HepG2 (cell line): ENCODE data around the gene CAMTA1. TPM values are rescaled to one million over a fixed set of nuclear protein-coding genes. Genes with fewer than 3 reads are reported as not detected.

Experiments used
- ATAC-seq: fragments of 200-7000 bp; cut with Tn5 transposase; 3 replicates; pipeline ENCODE4 v1.9.1; 2020; ENCODE audit warnings: mild to moderate bottlenecking, moderate library complexity
- BruUV-seq: library from RNA; stranded (reverse); fragments of 400-500 nt; replicated peaks from 2 replicates; lab custom pipeline; 2021; lab: Mats Ljungman, UMichigan
- CTCF ChIA-PET: fragments of 300-600 bp; formaldehyde crosslinking; extraction: SDS; loops from one replicate; lab custom pipeline; 2021; ENCODE audit warnings: low total read pairs, inconsistent platforms, low intra/inter-chr PET ratio; lab: Yijun Ruan, JAX
- POLR2A ChIA-PET: fragments of 350-600 bp; sonication (Branson Sonifier 250); formaldehyde crosslinking; loops from one replicate; lab custom pipeline; 2020; ENCODE audit warnings: antibody characterized with exemption, inconsistent platforms; lab: Yijun Ruan, JAX
- DNase-seq: peaks from one replicate; pipeline ENCODE4 v3.0.0-alpha.2; 2015; ENCODE audit warnings: low spot score
- FAIRE-seq: peaks from 3 replicates; lab custom pipeline; 2011; peaks lifted over from hg19 to GRCh38; lab: Jason Lieb, UNC
- H2AFZ ChIP-seq: one replicate; pipeline ENCODE4 v1.6.1; 2011; ENCODE audit warnings: low read length, inconsistent platforms
- H3K27ac ChIP-seq: fragments of 300-600 bp; 3 replicates; pipeline ENCODE4 v1.8.0; 2011; ENCODE audit warnings: mixed run types, mild to moderate bottlenecking, mixed read lengths, low read length, inconsistent platforms; ENCODE audit not compliant: insufficient read depth; ENCODE audit errors: extremely low read length
- H3K27me3 ChIP-seq, 2 experiments: fragments of 200-600 bp in 1 of 2; 2 replicates in 1 of 2; 3 replicates in 1 of 2; pipeline versions ENCODE4 v1.6.0 to v1.8.0; 2011; ENCODE audit warnings: low read length in 2 of 2, mild to moderate bottlenecking in 2 of 2, moderate library complexity in 2 of 2, inconsistent platforms in 1 of 2; ENCODE audit not compliant: insufficient read depth in 2 of 2, control insufficient read depth in 1 of 2
- H3K36me3 ChIP-seq, 2 experiments: fragments of 200-600 bp in 1 of 2; replicated peaks in 1 of 2; 2 replicates in 1 of 2; 3 replicates in 1 of 2; pipeline versions ENCODE4 v1.5.1 to v1.8.0; 2011; ENCODE audit warnings: low read length in 2 of 2, inconsistent platforms in 1 of 2; ENCODE audit not compliant: insufficient read depth in 2 of 2, control insufficient read depth in 1 of 2
- H3K4me1 ChIP-seq: 2 replicates; pipeline ENCODE4 v1.5.1; 2012; ENCODE audit warnings: low read length, inconsistent platforms; ENCODE audit not compliant: insufficient read depth
- H3K4me2 ChIP-seq: 2 replicates; pipeline ENCODE4 v1.6.0; 2011; ENCODE audit warnings: low read depth, low read length, inconsistent platforms
- H3K4me3 ChIP-seq, 3 experiments: fragments of 200-600 bp in 1 of 3; sonication (generic), shearing (Covaris generic) in 1 of 3; replicated peaks in 1 of 3; 2 replicates each; pipeline ENCODE4 v1.5.1; 2011 to 2016; ENCODE audit warnings: low read length in 3 of 3, inconsistent platforms in 2 of 3, low read depth in 2 of 3, mild to moderate bottlenecking in 2 of 3, control low read depth in 1 of 3, mixed read lengths in 1 of 3; ENCODE audit not compliant: insufficient read depth in 1 of 3
- H3K79me2 ChIP-seq: one replicate; pipeline ENCODE4 v1.6.1; 2011; ENCODE audit warnings: low read length, inconsistent platforms; ENCODE audit not compliant: insufficient read depth
- H3K9ac ChIP-seq: 2 replicates; pipeline ENCODE4 v1.6.0; 2011; ENCODE audit warnings: mild to moderate bottlenecking, low read depth, low read length, inconsistent platforms; ENCODE audit not compliant: insufficient read depth
- H3K9me3 ChIP-seq: 2 replicates; pipeline ENCODE4 v1.5.1; 2012; ENCODE audit warnings: mild to moderate bottlenecking, low read length
- H4K20me1 ChIP-seq: 2 replicates; pipeline ENCODE4 v1.6.0; 2011; ENCODE audit warnings: inconsistent platforms, mild to moderate bottlenecking, low read length, moderate library complexity; ENCODE audit not compliant: insufficient read depth
- ARNTL ChIP-seq: sonication (generic); formaldehyde crosslinking; IDR thresholded peaks from 2 replicates; pipeline ENCODE4 v1.4.0; 2020; ENCODE audit warnings: mild to moderate bottlenecking, missing genetic modification reagents
- CEBPG ChIP-seq: IDR thresholded peaks from 2 replicates; pipeline ENCODE4 v1.6.1; 2016
- CENPX ChIP-seq: sonication (generic); formaldehyde crosslinking; IDR thresholded peaks from 2 replicates; pipeline ENCODE4 v1.9.0; 2021; ENCODE audit warnings: mild to moderate bottlenecking, missing genetic modification reagents, moderate library complexity
- FUBP1 ChIP-seq: sonication (generic); formaldehyde crosslinking; IDR thresholded peaks from 2 replicates; pipeline ENCODE4 v1.5.1; 2020; ENCODE audit warnings: missing genetic modification reagents, mild to moderate bottlenecking, borderline replicate concordance
- HNRNPL ChIP-seq: fragments of 200-400 bp; formaldehyde crosslinking; IDR thresholded peaks from 2 replicates; pipeline ENCODE4 v1.6.1; 2017; ENCODE audit warnings: mild to moderate bottlenecking, low read depth, low read length
- MYPOP ChIP-seq: sonication (generic); formaldehyde crosslinking; IDR thresholded peaks from 2 replicates; pipeline ENCODE4 v1.8.1; 2023; ENCODE audit warnings: mild to moderate bottlenecking, moderate library complexity, missing genetic modification reagents
- NBN ChIP-seq: fragments of 450-650 bp; conservative IDR thresholded peaks from 2 replicates; pipeline ENCODE4 v1.6.1; 2017
- ZNF331 ChIP-seq: sonication (generic); formaldehyde crosslinking; IDR thresholded peaks from 2 replicates; pipeline ENCODE4 v1.4.0; 2020; ENCODE audit warnings: missing genetic modification reagents
- ZNF672 ChIP-seq: sonication (generic); formaldehyde crosslinking; IDR thresholded peaks from 2 replicates; pipeline ENCODE4 v1.8.1; 2022; ENCODE audit warnings: missing genetic modification reagents
- ZNF713 ChIP-seq: sonication (generic); formaldehyde crosslinking; IDR thresholded peaks from 2 replicates; pipeline ENCODE4 v1.4.0; 2020; ENCODE audit warnings: mild to moderate bottlenecking, missing genetic modification reagents
- ZNF766 ChIP-seq: sonication (generic); formaldehyde crosslinking; IDR thresholded peaks from 2 replicates; pipeline ENCODE4 v1.5.0; 2020; ENCODE audit warnings: missing genetic modification reagents, borderline replicate concordance
- ZNF775 ChIP-seq: sonication (generic); formaldehyde crosslinking; IDR thresholded peaks from 2 replicates; pipeline ENCODE4 v1.4.0; 2020; ENCODE audit warnings: missing genetic modification reagents, mild to moderate bottlenecking, moderate library complexity, borderline replicate concordance
- ZZZ3 ChIP-seq: sonication (generic); formaldehyde crosslinking; IDR thresholded peaks from 2 replicates; pipeline ENCODE4 v1.4.0; 2020; ENCODE audit warnings: missing genetic modification reagents, mild to moderate bottlenecking, borderline replicate concordance
- WGBS: methylation state at CpG from one replicate; pipeline ENCODE4 v1.1.6; 2017; ENCODE audit warnings: low lambda C conversion rate; 5-methylcytosine and 5-hydroxymethylcytosine counted together
- in situ Hi-C: cut with HindIII; loops from 2 replicates; pipeline ENCODE4 v1.10.0; 2017; ENCODE audit warnings: low pct_unique_long_range_greater_than_20kb; ENCODE audit not compliant: extremely low pct_ligation_motif_present
- intact Hi-C: fragments of 100-400 bp; cut with micrococcal nuclease; formaldehyde crosslinking; loops from one replicate; pipeline ENCODE4 v1.10.0; 2022; ENCODE audit not compliant: unreplicated experiment
- polyA plus RNA-seq, 8 experiments: library from polyadenylated mRNA; depleted of rRNA in 3 of 8; stranded (reverse) in 7 of 8; unstranded in 1 of 8; fragments of >200 nt; fragmentation: Illumina TruSeq in 4 of 8; extraction: Trizol in 4 of 8; gene quantifications; 2 replicates each; pipeline versions ENCODE4 v1.2.1 to v1.2.3, GENCODE V29; 2011 to 2016; ENCODE audit warnings: low read depth in 4 of 8, missing spikeins in 1 of 8, mixed read lengths in 1 of 8; ENCODE audit not compliant: insufficient read depth in 1 of 8
- total RNA-seq, 5 experiments: library from RNA; depleted of rRNA; stranded (reverse); fragments of >200 nt; fragmentation: Illumina TruSeq; extraction: Trizol; gene quantifications; 2 replicates each; pipeline ENCODE4 v1.2.3, GENCODE V29; 2016; ENCODE audit warnings: low read depth in 1 of 5
- TF ChIP-seq, protein P1 (sequence below): sonication (generic); formaldehyde crosslinking; IDR thresholded peaks from 2 replicates; pipeline ENCODE4 v1.8.0; 2022; ENCODE audit warnings: mild to moderate bottlenecking, missing genetic modification reagents, moderate library complexity

The CAMTA1 gene
- total and polyA plus RNA-seq, 2 of the 13 experiments (the other 11 are each of a cell fraction or from before 2014, with no cell fraction given): 25.0 to 36.4 TPM

DNA sequence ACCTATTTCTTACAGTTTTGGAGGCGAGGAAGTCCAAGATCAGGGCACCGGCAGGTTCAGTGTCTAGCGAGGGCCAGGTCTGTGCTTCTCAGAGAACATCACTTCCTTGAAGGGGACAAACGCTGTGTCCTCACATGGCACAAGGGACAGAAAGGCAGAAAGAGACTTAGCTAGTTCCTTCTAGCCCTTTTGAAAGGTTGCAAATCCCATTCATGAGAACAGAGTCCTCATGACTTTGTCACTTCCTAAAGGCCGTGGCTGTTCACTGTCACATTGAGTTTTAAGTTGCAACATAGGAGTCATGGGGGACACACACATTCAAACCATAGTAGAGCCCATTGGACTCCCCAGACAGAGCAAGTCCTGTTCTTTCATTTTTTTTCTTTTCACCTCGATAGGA is 1026.2 kb downstream of the CAMTA1 start:
- Histone ChIP-seq H3K36me3 (peaks cover 2 to 16% of the 10 kb centered on the region in 2 experiments; a peak in 3 of 5 replicates), H3K9me3 (peaks cover 15% of the 10 kb centered on the region), H3K27me3 (no peaks in the 10 kb centered on the region), H3K4me3 (no peak overlapping the region), H3K79me2 (no peaks in the 10 kb centered on the region), H3K27ac (no peak overlapping the region), H3K4me1 (no peaks in the 10 kb centered on the region), H4K20me1 (no peaks in the 10 kb centered on the region), H3K9ac (no peak overlapping the region), H2AFZ (no peak overlapping the region), H3K4me2 (no peak overlapping the region)
- FAIRE-seq (no peak), DNase-seq (no peak), ATAC-seq (no peak)
- in situ Hi-C loops: no loop called here
- POLR2A ChIA-PET: no interaction called here
- no TSS peak for BruUV-seq
- intact Hi-C loops: no loop called here
- TF ChIP-seq ZNF766 (CRISPR knock-in tag) (no peak), NBN (no peak), HNRNPL (no peak), MYPOP (CRISPR knock-in tag) (no peak), ZNF672 (CRISPR knock-in tag) (no peak), ZNF775 (CRISPR knock-in tag) (no peak), ZNF713 (CRISPR knock-in tag) (no peak), ARNTL (CRISPR knock-in tag) (no peak), ZNF331 (CRISPR knock-in tag) (no peak), FUBP1 (CRISPR knock-in tag) (no peak), CENPX (CRISPR knock-in tag) (no peak), ZZZ3 (CRISPR knock-in tag) (no peak), CEBPG (no peak)
- TF ChIP-seq, protein P1, sequence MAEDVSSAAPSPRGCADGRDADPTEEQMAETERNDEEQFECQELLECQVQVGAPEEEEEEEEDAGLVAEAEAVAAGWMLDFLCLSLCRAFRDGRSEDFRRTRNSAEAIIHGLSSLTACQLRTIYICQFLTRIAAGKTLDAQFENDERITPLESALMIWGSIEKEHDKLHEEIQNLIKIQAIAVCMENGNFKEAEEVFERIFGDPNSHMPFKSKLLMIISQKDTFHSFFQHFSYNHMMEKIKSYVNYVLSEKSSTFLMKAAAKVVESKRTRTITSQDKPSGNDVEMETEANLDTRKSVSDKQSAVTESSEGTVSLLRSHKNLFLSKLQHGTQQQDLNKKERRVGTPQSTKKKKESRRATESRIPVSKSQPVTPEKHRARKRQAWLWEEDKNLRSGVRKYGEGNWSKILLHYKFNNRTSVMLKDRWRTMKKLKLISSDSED: no peak
- CTCF ChIA-PET: no interaction called here
- 95% methylated on average over 6 of the region's 6 CpGs for WGBS
